GM21515 (cell line): ENCODE results near the gene CTNNA1.

ENCODE experiments used
- ATAC-seq: cut with Tn5 transposase; IDR thresholded peaks from one replicate; pipeline ENCODE4 v1.9.1; 2021; ENCODE audit not compliant: unreplicated experiment

CTNNA1 gene

GRCh38 chr5:138956801-138957200 is 203.6 kb downstream of the CTNNA1 start:
- no peak for ATAC-seq

- ATAC-seq, result no peak
Observed at GRCh38 chr5:138960145-138960692, 207.0 kb downstream of the CTNNA1 start.

GRCh38 chr5:138961221-138961620 is 208.0 kb downstream of the CTNNA1 start:
- no peak for ATAC-seq

GRCh38 chr5:138961729-138962128 is 208.5 kb downstream of the CTNNA1 start:
- ATAC-seq, result no peak

DNA sequence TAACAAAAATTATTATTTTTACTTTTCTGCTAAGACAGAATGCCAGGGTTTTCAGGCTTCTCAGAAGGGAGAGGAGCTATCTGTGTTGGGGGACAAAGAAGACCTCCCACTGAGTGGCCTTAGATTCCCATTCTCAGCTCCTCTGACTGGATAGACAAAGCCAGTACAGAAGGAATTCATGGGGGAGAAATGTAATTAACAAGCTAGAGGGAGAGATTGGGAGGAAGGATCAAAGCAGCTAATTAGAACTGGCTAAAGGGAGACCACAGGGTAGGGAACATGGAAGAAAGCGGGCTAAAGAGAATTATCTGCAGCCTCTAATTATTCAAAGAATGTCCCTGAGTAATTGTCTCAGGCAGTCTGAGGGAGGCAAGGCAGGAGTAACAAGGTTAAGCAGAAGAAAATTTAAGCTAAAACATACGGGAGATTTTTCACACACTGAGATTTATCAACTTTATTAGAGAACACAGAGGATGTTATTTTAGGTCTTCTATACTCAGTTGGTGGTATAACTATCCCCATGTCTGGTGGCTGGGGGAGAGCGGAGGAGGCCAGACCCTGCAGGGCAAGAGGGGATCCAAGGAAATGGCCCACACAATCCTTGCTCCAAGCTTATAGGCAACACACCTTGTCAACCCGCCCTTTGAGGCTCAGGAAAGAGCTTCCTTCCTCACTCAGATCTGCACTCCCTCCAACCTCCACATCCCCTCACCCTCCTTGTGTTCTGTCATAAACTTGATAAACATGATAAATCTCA is 209.6 kb downstream of the CTNNA1 start:
- ATAC-seq, result no peak

GRCh38 chr5:138963763-138964371 is 210.6 kb downstream of the CTNNA1 start:
- ATAC-seq, result no peak

DNA sequence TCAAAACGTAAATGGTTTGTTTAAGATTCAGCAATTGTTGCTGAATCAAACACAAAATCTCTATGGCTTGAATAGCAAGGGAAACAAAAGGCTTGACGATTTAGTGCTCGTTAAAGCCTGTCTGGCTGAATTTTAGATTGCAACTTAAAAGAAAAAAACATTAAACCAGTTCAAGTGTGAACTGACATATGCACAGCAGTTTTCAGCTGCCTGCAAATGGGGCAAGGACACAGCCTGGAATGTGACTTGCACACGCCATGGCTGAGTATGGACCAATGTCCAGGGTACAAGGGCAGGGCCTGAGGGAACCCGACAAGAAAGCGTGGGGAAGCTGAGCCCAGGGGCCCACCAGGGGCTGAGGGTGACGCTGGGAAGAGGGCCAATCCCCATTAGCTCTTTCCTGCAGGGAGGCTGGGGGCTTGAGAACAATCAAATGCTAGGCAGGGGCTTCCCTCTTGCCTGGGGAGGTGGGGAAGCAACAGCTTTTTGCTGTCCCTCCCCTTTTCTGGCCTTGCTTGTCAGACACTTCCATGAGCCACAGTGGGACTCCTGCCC is 211.5 kb downstream of the CTNNA1 start:
- ATAC-seq, result no peak

- ATAC-seq, result no peak
Observed at GRCh38 chr5:138965626-138966025, 212.4 kb downstream of the CTNNA1 start.

DNA sequence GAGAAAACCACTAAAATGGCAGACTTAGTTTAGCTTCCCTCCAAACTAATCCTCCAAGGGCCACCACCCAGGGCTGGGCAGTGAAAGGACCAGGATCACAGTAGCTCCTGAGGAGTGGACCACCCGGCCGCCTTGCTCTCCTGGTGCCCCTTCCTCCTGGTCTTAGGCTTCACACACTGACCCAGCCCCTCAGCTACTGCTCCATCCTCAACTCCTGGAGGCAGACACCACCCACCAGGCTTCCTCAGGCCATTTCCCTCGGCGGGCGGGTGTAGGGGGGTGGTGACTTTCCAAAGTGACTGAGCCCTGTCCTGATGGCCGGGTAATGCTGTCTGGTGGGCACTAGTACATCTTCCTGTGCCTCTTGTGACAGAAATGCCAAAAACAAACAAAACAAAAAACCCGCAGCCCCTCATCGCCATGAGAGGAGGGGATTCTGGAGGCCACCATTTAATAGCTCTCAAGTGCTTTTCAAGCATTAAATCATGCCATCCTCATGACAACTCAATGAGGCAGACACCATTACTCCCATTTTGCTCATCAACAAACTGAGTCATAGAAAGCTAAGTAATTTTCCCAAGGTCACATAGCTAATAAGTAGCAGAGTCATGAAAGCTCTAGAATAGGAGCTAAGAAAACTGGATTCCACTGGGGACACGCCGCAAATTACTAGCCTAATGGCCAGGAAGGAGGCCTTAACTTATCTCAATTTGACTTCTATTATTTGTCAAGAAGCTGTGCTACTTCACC is 213.2 kb downstream of the CTNNA1 start:
- no peak for ATAC-seq

DNA sequence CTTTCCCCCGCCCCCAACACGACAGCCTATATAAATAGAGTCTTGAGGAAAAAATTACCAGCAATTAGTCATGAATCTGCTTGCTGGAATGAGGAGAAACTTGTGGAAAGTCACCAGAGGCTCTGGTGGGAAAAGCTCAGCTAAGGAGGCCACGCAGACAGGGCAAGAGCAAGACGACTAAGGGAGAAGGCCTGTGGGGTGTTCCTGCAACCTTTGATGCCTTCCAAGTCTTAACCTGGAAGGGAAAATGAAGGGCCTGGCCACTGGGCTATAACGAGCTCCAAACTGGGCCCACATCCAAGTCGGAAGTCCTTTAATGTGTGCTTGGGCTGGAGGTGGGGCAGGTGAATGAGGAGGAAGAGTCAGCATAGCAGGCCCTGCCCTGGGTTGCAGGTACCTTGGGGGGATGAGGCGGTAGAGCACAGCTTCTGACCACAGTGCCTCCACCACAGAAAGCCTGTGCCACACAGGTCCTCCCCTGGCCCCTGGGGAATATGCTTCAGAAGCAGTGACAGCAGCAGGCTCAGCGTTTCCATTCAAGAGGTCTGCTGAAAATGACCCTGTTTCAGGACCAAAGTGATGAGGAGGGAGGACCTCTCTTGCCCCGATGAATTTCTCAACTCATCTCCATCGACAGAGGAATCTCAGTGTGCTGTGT is 214.7 kb downstream of the CTNNA1 start:
- ATAC-seq, result no peak

GRCh38 chr5:138968601-138969000 is 215.4 kb downstream of the CTNNA1 start:
- ATAC-seq, result no peak

DNA sequence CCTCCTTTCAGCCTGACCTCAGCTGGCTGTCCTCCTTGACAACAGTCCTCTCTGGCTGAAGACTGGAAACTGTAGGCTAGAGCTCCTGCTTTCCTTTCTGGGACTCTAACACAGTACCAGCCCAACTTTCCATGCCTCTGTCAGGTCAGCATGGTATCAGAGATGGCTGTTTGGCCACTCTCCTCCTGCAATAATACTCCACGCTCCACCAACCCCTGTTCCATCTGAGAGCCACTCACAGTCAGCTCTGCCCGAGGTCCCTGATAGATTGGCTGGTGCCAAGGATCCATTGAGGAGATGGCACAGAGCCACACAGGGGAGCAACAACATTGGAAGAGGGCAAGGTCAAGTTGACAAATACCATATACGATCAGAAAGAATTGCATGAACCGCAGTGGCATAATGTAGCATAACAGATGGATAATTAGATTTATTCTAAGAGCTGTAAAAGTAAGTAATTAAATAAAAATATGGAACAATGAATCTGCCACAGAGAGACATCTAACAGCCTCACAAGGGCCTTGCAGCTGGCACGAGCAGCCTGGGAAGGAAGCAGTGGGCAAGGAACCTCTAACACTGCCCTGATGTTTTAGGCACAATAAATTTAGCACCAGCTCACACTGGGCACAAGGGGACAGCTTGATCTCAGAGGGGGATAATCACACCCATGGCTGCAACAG is 216.2 kb downstream of the CTNNA1 start:
- ATAC-seq, result no peak

GRCh38 chr5:138972230-138972629 is 219.0 kb downstream of the CTNNA1 start:
- ATAC-seq, result no peak

- ATAC-seq, result no peak
Observed at GRCh38 chr5:138972836-138973235, 219.6 kb downstream of the CTNNA1 start.

DNA sequence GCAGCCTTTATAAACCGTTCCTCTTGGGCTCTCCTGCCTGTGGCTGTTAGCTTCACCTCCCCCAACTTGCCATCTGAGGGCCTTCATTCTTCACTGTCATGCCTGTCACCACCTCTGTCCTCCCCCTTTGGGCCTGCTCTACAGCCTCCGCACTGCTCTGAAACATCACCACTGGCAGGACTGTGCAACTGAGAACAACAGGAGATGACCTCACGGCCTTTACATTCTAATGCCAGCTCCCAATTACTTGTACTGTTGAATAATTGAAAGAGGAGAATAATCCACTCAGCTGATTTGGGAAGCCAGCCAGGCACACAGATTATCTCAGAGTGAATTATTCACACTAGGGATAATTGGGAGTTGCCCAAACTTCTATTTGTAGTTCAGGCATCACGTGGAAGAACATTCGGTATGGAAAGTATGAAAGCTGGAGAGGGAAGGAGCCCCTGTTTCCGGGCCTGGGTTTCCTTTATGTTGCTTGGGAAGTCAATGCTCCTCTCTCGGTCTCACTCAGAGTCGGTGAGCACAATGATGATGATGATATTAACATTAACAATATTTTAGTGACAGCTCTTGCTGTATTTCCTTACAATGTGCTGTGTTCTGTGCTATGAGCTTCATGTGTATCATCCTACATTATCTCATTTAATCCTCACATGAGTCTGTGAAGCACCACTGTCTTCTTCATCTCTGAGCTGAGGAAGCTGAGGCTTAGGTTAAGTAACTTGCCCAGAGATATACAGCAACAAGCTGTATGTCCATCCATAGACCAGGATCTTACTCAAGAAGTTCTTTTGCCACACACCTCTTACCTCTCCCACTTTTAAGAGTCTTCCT is 221.2 kb downstream of the CTNNA1 start:
- ATAC-seq, result no peak

GRCh38 chr5:138975098-138975847 is 222.0 kb downstream of the CTNNA1 start:
- no peak for ATAC-seq

DNA sequence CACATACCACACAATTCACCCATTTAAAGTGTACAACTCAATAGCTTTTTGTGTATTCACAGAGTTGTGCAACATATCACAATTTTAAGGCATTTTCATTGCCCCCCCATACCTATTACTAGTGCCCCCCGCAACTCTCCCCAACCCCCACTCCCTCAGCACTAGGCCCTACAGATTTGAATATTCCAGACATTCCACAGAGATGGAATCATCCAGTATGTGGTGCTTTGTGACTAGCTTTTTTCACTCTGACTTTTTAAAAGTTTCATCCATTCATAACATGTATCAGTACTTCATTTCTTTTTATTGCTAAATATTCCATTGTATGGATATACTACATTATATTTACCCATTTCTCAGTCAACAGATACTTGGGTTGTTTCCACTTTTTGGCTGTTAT is 224.9 kb downstream of the CTNNA1 start:
- ATAC-seq, result no peak

- ATAC-seq, result no peak
Observed at GRCh38 chr5:138978581-138978980, 225.4 kb downstream of the CTNNA1 start.
